H9 (cell line): ENCODE measurements around the gene MAP7. TPM values are rescaled to one million over a fixed set of nuclear protein-coding genes. Genes with fewer than 3 reads are reported as not detected.

Experiments
- DNase-seq: peaks from one replicate; pipeline ENCODE4 v3.0.0-alpha.2; 2017
- H2AFZ ChIP-seq: one replicate; pipeline ENCODE4 v1.6.1; 2013; ENCODE audit warnings: mild to moderate bottlenecking, low read length, control low read depth, moderate library complexity
- H2AK5ac ChIP-seq: 2 replicates; pipeline ENCODE4 v1.6.1; 2013; ENCODE audit warnings: low read length, control low read depth, mixed read lengths; ENCODE audit not compliant: insufficient read length
- H2BK120ac ChIP-seq: one replicate; pipeline ENCODE4 v1.6.1; 2013; ENCODE audit warnings: low read depth, mild to moderate bottlenecking, low read length, control low read depth, inconsistent platforms; ENCODE audit not compliant: poor library complexity, severe bottlenecking
- H2BK12ac ChIP-seq: 2 replicates; pipeline ENCODE4 v1.6.1; 2013; ENCODE audit warnings: low read length, control low read depth, mixed read lengths, low read depth; ENCODE audit not compliant: insufficient read length
- H2BK15ac ChIP-seq: 2 replicates; pipeline ENCODE4 v1.6.1; 2013; ENCODE audit warnings: low read depth, low read length, control low read depth
- H2BK20ac ChIP-seq: one replicate; pipeline ENCODE4 v1.6.1; 2013; ENCODE audit warnings: low read depth, mild to moderate bottlenecking, low read length, control low read depth, inconsistent platforms; ENCODE audit not compliant: poor library complexity, severe bottlenecking
- H2BK5ac ChIP-seq: 2 replicates; pipeline ENCODE4 v1.6.1; 2013; ENCODE audit warnings: low read length, control low read depth, mixed read lengths; ENCODE audit not compliant: insufficient read length
- H3K14ac ChIP-seq: 2 replicates; pipeline ENCODE4 v1.6.1; 2013; ENCODE audit warnings: low read length, control low read depth; ENCODE audit not compliant: insufficient read depth
- H3K18ac ChIP-seq: 2 replicates; pipeline ENCODE4 v1.6.1; 2013; ENCODE audit warnings: low read depth, mild to moderate bottlenecking, mixed read lengths, low read length, control low read depth; ENCODE audit not compliant: insufficient read length
- H3K23ac ChIP-seq: 2 replicates; pipeline ENCODE4 v1.6.1; 2013; ENCODE audit warnings: low read length, control low read depth, mixed read lengths, low read depth; ENCODE audit not compliant: insufficient read length
- H3K23me2 ChIP-seq: 2 replicates; pipeline ENCODE4 v1.6.1; 2013; ENCODE audit warnings: low read depth, mild to moderate bottlenecking, mixed read lengths, low read length, control low read depth; ENCODE audit not compliant: insufficient read length, poor library complexity, severe bottlenecking
- H3K27ac ChIP-seq: 2 replicates; pipeline ENCODE4 v1.5.1; 2013; ENCODE audit warnings: low read length, control low read depth, mixed read lengths, low read depth; ENCODE audit not compliant: insufficient read length
- H3K27me3 ChIP-seq: 2 replicates; pipeline ENCODE4 v1.6.1; 2013; ENCODE audit warnings: low read length, control low read depth, inconsistent platforms; ENCODE audit not compliant: insufficient read depth
- H3K4ac ChIP-seq: 2 replicates; pipeline ENCODE4 v1.6.1; 2013; ENCODE audit warnings: low read depth, mild to moderate bottlenecking, control low read depth, inconsistent platforms, low read length, moderate library complexity
- H3K4me1 ChIP-seq: 2 replicates; pipeline ENCODE4 v1.6.1; 2013; ENCODE audit warnings: low read length, control low read depth, inconsistent platforms; ENCODE audit not compliant: insufficient read depth
- H3K4me2 ChIP-seq: 2 replicates; pipeline ENCODE4 v1.6.1; 2013; ENCODE audit warnings: low read length, control low read depth, mixed read lengths; ENCODE audit not compliant: insufficient read length, insufficient read depth
- H3K56ac ChIP-seq: 2 replicates; pipeline ENCODE4 v1.6.1; 2013; ENCODE audit warnings: low read depth, mild to moderate bottlenecking, mixed read lengths, low read length, control low read depth; ENCODE audit not compliant: insufficient read length
- H3K79me1 ChIP-seq: 2 replicates; pipeline ENCODE4 v1.6.1; 2013; ENCODE audit warnings: low read depth, mild to moderate bottlenecking, moderate library complexity, low read length, control low read depth, inconsistent platforms; ENCODE audit not compliant: insufficient read depth, poor library complexity, severe bottlenecking
- H3K79me2 ChIP-seq: 2 replicates; pipeline ENCODE4 v1.6.1; 2013; ENCODE audit warnings: low read length, control low read depth, inconsistent platforms; ENCODE audit not compliant: insufficient read depth
- H3K9ac ChIP-seq: 2 replicates; pipeline ENCODE4 v1.6.1; 2013; ENCODE audit warnings: low read length, control low read depth, mixed read lengths; ENCODE audit not compliant: insufficient read length; ENCODE audit errors: extremely low read depth
- H3K9me3 ChIP-seq: one replicate; pipeline ENCODE4 v1.6.1; 2013; ENCODE audit warnings: low read depth, low read length, inconsistent platforms; ENCODE audit not compliant: control insufficient read depth
- H3T11ph ChIP-seq: one replicate; pipeline ENCODE4 v1.6.1; 2013; ENCODE audit warnings: mild to moderate bottlenecking, low read length, control low read depth, inconsistent platforms
- H4K20me1 ChIP-seq: one replicate; pipeline ENCODE4 v1.6.1; 2013; ENCODE audit not compliant: control insufficient read depth, insufficient read length, insufficient read depth
- H4K5ac ChIP-seq: 2 replicates; pipeline ENCODE4 v1.6.1; 2013; ENCODE audit warnings: low read depth, mild to moderate bottlenecking, mixed read lengths, low read length, control low read depth; ENCODE audit not compliant: insufficient read length
- H4K8ac ChIP-seq: replicated peaks from 2 replicates; pipeline ENCODE4 v1.6.1; 2013; ENCODE audit warnings: low read length, control low read depth, mixed read lengths, low read depth; ENCODE audit not compliant: insufficient read length
- H4K91ac ChIP-seq: 2 replicates; pipeline ENCODE4 v1.6.1; 2013; ENCODE audit warnings: low read depth, mild to moderate bottlenecking, moderate library complexity, mixed read lengths, low read length, control low read depth; ENCODE audit not compliant: insufficient read length
- H3K27ac Mint-ChIP-seq, 3 experiments: 2 replicates in 2 of 3; 3 replicates in 1 of 3; pipeline ENCODE4 v1.8.0; 2020 to 2021; ENCODE audit warnings: mixed read lengths in 3 of 3, mild to moderate bottlenecking in 1 of 3, moderate library complexity in 1 of 3
- H3K27me3 Mint-ChIP-seq: 2 replicates; pipeline ENCODE4 v1.8.0; 2021; ENCODE audit warnings: low read depth, mild to moderate bottlenecking, moderate library complexity, mixed read lengths
- H3K36me3 Mint-ChIP-seq, 3 experiments: 2 replicates in 2 of 3; 3 replicates in 1 of 3; pipeline ENCODE4 v1.8.0; 2020 to 2021; ENCODE audit warnings: low read depth in 3 of 3, mixed read lengths in 3 of 3; ENCODE audit not compliant: insufficient read depth in 1 of 3
- H3K4me1 Mint-ChIP-seq, 2 experiments: 2 replicates each; pipeline ENCODE4 v1.8.0; 2020; ENCODE audit warnings: mixed read lengths in 2 of 2
- H3K4me3 Mint-ChIP-seq, 2 experiments: 2 replicates in 1 of 2; 3 replicates in 1 of 2; pipeline ENCODE4 v1.8.0; 2020 to 2021; ENCODE audit warnings: mild to moderate bottlenecking in 2 of 2, mixed read lengths in 2 of 2, moderate library complexity in 1 of 2
- H3K9me3 Mint-ChIP-seq, 2 experiments: 2 replicates in 1 of 2; 3 replicates in 1 of 2; pipeline ENCODE4 v1.8.0; 2020; ENCODE audit warnings: mild to moderate bottlenecking in 2 of 2, mixed read lengths in 2 of 2, moderate library complexity in 1 of 2
- total RNA-seq: library from RNA; stranded (reverse); gene quantifications from 2 replicates; pipeline ENCODE4 v1.2.1, GENCODE V29; 2021
- TF ChIP-seq, protein P1 (sequence below): fragments of 200-600 bp; sonication (generic); conservative IDR thresholded peaks from 3 replicates; pipeline ENCODE4 v1.8.0; 2021; ENCODE audit warnings: antibody characterized with exemption, mild to moderate bottlenecking

The MAP7 gene
- total RNA-seq, 1 experiment from 2014 or later = 51.1 TPM

DNA sequence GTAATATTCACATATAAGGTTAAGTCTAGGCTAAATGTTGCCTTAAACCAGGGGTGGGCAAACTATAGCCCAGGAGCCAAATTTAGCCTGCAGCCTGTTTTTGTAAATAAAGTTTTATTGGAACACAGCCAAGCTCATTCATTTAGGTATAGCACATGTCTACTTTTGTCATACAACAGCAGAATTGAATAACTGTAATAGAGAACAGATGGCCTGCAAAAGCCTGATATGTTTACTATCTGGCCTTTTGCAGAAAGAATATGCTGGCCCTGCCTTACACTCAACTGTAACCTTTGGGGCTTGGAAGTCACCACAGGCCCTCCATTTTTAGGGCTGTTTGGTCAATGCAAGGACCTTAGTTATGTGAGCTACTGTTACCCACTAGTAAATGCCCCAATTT is 242.9 kb downstream of the MAP7 start:
- Histone ChIP-seq H2BK15ac (no peak overlapping the region), H3K79me1 (no peaks in the 10 kb centered on the region), H4K20me1 (no peaks in the 10 kb centered on the region), H2BK12ac (no peak overlapping the region), H2BK5ac (no peak overlapping the region), H2AK5ac (no peak overlapping the region), H3K27ac (no peak overlapping the region), H2BK20ac (no peak overlapping the region), H4K5ac (no peak overlapping the region), H3K14ac (no peak overlapping the region), H3K18ac (no peak overlapping the region), H3K23ac (no peak overlapping the region), H3K4me1 (no peaks in the 10 kb centered on the region), H2AFZ (no peak overlapping the region), H3K23me2 (no peaks in the 10 kb centered on the region), H3K79me2 (no peaks in the 10 kb centered on the region), H3K9me3 (no peaks in the 10 kb centered on the region), H2BK120ac (no peak overlapping the region), H3K9ac (no peak overlapping the region), H3K4me2 (no peak overlapping the region), H4K91ac (no peak overlapping the region), H4K8ac (no peak overlapping the region), H3T11ph (no peak overlapping the region), H3K4ac (no peak overlapping the region), H3K27me3 (no peaks in the 10 kb centered on the region), H3K56ac (no peak overlapping the region)
- DNase-seq = no peak
- H3K36me3 Mint-ChIP-seq = no peaks in the 10 kb centered on the region
- peaks cover 4% of the 10 kb centered on the region; the same call in 1 of the 2 replicates for H3K27me3 Mint-ChIP-seq
- H3K27ac Mint-ChIP-seq = no peak overlapping the region
- H3K4me1 Mint-ChIP-seq = peaks cover 0 to 4% of the 10 kb centered on the region in 2 experiments; a peak in 3 of 4 replicates
- H3K4me3 Mint-ChIP-seq = no peak overlapping the region
- no peaks in the 10 kb centered on the region; a peak in 1 of 5 replicates for H3K9me3 Mint-ChIP-seq
- TF ChIP-seq, protein P1, sequence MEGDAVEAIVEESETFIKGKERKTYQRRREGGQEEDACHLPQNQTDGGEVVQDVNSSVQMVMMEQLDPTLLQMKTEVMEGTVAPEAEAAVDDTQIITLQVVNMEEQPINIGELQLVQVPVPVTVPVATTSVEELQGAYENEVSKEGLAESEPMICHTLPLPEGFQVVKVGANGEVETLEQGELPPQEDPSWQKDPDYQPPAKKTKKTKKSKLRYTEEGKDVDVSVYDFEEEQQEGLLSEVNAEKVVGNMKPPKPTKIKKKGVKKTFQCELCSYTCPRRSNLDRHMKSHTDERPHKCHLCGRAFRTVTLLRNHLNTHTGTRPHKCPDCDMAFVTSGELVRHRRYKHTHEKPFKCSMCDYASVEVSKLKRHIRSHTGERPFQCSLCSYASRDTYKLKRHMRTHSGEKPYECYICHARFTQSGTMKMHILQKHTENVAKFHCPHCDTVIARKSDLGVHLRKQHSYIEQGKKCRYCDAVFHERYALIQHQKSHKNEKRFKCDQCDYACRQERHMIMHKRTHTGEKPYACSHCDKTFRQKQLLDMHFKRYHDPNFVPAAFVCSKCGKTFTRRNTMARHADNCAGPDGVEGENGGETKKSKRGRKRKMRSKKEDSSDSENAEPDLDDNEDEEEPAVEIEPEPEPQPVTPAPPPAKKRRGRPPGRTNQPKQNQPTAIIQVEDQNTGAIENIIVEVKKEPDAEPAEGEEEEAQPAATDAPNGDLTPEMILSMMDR = no peak
